Activated T-cell treated with anti-CD3 and anti-CD28 coated beads for 4 hours (primary cell): ENCODE data around the gene TBR1.

ENCODE experiments used
- DNase-seq: peaks from one replicate; pipeline ENCODE4 v3.0.0-alpha.2; 2020

Gene TBR1

DNA sequence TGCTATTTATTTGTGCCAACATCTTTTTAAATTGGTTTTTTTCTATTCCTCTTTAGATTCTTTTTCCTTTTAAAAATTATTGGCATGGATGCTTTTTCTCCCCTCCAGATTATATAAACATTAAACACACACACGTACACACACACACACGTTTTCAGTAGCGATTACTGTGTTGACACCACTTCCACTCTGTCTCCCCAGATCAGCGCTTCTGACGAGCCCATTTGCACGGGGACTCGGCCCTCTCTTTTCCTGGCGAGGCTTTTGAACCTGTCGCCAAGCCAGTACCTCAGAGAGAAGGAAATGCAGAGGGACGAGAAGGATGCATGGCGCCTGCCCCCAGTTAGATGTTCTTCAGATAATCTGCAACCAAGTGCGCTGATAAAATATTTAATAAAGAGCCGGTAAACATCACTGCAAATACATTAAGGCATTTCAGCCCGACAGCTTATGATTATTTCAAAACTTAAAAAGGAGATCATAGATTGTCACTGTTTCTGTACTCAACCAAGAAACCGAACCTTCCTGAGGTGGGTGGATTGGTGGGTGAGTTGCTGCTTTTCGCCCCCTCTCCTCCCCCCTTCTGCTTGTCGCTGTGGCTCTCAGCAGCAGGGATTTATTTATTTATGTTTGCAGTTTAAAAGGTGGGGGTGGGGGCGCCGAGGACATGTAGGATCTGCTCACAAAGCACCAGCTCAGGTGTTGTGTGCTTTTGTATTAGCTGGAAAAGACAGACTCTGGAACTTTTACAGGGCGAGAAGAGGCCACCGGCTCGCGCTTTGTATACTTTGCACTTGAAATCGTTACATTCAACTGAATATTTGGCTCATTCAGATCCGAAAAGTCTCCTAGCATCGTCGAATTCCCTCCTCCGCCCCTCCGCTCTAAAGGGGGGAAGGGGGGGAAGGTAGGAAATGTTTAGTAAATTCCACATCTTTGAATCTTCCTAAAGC lies 787 bp upstream of the TBR1 start:
- DNase-seq, result no peak

GRCh38 chr2:161416708-161417437 lies 776 bp downstream of the TBR1 start:
- DNase-seq, result no peak

- no peak for DNase-seq
Measured at GRCh38 chr2:161417438-161418274, 1.6 kb downstream of the TBR1 start.

GRCh38 chr2:161418275-161418714 lies 2.2 kb downstream of the TBR1 start:
- no peak for DNase-seq

DNA sequence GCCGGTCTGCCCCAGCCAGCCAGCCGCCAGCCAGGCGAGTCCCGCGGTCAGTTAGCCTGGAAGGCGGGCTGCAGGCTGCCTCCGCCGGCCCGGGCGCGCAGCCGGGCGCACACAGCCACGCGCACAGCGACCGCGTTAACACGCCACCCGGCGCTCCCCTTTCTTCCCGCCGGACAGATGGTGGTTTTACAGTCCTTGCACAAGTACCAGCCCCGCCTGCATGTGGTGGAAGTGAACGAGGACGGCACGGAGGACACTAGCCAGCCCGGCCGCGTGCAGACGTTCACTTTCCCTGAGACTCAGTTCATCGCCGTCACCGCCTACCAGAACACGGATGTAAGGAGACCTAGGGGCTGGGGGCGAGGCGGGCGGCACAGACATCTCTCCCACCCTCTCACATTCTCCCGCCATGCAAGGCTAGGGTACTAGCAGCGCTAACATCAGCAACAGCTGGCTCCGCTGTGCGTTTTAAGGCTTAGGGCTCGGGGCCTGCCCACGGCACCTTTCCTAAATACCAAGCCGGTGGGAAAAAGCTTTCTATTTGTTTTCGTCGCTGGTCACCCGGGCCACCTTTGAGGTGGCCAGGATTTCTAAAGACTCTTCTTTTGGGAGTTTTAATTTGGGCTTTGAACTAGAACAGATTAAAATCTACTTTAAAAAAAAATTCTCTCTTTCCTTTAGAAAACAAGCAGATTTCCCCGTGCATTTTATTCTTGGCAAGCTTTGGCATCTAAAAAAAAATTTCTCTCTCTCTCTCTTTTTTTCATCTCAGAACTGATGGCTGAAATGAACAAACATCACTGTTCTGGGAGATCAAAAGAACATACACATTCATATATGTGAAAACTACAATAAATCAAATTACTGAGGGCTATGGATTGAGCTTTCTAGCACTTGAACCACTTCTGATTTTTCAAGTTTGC lies 2.9 kb downstream of the TBR1 start:
- no peak for DNase-seq

DNA sequence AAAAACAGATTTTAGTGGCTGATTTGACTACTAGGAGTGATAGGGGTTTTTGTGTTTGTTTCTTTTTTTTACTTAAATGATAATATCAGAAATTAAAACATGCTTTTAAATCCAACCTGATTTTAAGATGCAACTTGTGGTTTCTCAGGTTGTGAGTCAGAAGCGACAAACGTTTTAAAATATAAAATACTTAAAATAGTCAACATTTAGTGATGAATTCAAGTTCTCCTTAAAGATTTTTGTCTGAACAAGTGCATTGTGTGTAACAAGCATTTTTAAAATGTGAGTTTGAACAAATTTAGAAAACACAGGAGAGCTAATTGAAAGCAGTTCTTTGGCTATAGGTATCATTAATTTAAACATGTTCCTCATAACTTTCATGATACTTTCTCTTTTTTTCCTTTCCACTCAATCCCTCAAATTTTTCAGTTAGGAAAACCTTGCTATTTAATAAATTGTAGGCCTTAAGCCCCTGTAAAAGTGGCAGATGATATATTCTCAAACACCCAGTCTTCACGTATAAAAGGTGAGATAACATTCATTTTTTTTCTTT lies 3.6 kb downstream of the TBR1 start:
- no peak for DNase-seq

DNA sequence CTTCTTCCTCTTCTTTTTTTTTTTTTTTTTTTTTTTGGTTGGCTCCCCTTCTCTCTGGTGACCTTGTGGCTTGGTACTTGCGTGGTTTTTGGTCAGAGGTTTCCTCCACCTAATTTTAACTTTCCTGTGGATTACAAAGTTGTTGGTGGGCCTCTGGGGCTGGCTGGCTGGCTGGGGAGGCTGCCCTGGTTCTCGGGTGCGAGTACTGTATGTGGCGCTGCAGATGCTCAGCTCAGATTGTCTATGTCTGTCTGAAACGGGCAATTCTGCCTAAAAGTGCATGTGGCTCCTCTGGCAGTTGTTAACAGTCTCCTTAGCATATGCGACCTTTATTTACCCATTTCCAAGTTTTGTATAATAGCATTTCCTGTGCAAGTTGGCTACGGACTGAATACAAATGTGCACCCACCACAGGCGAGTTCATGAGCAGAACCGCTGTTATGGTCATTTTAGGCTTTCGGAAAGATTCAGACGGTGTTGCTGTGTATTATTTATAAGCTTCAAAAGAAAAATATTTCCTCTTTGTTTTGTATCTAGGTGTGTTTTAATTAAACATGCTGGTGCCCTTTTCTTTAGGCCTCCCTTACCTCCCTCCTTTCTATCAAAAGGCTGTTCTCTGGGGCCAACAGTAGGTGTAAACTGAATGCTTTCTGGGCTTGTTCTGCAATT lies 4.4 kb downstream of the TBR1 start:
- no peak for DNase-seq

DNA sequence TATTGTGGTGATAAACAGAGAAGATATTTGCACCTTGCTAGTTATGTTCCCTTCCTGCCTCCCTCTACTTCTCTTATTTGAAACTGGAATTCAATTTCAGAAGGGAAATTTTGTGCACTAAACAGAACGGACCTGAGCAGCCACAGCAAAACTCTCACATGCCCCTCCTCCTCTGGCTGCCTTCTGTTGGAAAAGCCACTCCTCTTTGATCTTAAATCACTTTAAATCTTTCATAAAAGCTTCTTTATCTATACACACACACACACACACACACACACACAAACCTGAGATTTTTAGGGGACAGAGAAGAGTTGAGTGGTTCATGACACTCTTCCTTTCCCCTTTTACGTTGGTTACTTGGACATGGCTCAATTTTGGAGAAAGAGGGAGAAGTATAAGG lies 5.6 kb downstream of the TBR1 start:
- no peak for DNase-seq

DNA sequence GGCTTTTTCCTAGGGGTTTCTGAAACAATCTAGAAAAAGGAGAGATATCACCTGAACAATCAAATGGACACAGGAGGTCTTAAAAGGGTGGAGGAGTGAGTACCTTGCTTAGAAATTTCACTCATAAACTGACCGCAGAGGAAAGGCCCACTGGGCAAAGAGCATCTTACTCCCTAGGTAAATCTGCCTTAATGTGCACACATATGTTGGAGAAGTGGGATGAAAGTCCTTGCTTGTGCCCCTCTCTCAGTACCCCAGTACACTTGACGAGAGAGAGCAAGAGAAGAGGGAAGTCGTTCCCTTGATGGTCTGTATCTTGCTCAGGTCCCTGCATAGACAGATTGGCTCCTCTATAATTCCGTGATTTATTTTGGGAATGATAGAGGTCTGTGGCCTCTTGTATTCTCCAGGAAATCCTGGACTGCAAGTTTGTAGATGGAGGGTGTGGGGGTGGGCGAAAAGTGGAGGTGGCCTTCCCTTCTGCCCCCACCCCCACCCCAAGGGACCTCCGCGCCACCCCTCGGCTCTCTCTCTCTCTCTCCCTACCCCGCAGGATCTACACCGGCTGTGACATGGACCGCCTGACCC lies 6.8 kb downstream of the TBR1 start:
- DNase-seq, result no peak

DNA sequence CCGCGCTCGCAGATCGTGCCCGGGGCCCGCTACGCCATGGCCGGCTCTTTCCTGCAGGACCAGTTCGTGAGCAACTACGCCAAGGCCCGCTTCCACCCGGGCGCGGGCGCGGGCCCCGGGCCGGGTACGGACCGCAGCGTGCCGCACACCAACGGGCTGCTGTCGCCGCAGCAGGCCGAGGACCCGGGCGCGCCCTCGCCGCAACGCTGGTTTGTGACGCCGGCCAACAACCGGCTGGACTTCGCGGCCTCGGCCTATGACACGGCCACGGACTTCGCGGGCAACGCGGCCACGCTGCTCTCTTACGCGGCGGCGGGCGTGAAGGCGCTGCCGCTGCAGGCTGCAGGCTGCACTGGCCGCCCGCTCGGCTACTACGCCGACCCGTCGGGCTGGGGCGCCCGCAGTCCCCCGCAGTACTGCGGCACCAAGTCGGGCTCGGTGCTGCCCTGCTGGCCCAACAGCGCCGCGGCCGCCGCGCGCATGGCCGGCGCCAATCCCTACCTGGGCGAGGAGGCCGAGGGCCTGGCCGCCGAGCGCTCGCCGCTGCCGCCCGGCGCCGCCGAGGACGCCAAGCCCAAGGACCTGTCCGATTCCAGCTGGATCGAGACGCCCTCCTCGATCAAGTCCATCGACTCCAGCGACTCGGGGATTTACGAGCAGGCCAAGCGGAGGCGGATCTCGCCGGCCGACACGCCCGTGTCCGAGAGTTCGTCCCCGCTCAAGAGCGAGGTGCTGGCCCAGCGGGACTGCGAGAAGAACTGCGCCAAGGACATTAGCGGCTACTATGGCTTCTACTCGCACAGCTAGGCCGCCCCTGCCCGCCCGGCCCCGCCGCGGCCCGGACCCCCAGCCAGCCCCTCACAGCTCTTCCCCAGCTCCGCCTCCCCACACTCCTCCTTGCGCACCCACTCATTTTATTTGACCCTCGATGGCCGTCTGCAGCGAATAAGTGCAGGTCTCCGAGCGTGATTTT lies 7.6 kb downstream of the TBR1 start:
- DNase-seq, result no peak

DNA sequence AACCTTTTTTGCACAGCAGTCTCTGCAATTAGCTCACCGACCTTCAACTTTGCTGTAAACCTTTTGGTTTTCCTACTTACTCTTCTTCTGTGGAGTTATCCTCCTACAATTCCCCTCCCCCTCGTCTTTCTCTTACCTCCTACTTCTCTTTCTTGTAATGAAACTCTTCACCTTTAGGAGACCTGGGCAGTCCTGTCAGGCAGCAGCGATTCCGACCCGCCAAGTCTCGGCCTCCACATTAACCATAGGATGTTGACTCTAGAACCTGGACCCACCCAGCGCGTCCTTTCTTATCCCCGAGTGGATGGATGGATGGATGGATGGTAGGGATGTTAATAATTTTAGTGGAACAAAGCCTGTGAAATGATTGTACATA lies 8.3 kb downstream of the TBR1 start:
- DNase-seq, result no peak

GRCh38 chr2:161424891-161425727 lies 9.0 kb downstream of the TBR1 start:
- DNase-seq, result no peak

GRCh38 chr2:161425728-161426454 lies 9.8 kb downstream of the TBR1 start:
- DNase-seq, result no peak

GRCh38 chr2:161426455-161426921 lies 10.4 kb downstream of the TBR1 start:
- no peak for DNase-seq

DNA sequence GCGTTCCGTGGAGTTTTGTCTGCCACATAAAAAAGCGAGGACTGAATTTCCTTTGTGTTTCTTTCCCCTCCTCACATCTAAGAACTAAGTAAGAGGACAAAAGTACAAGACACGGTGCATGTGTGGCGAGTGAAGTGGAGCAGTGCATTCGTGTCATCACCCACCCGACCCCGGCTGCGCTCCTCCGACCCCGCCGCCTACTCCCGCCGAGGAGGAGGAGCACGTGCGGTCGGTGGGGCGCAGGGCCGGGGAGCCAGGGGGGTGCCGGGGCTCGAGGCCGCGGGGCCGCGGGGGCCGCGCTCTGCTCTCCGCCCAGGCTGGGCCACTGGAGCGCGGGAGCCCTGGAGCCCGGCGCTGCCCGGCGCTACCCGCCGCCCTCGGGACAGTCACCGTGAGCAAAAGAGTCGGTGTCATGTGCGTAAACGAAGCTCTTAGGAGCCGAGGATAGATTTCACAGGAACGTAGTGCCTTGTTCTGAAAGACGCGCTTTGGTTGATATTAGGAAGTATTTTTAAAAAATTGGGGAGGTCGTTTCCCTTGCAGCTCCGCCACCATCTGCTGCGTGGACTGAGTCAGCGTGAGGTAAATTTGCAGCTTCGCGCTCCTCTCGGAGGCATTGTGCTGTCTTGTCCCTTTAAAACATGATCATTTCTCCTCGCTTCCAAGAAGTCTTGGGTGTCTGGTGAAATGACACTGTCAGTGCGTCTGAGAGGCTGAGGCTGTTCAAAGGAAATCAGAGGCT lies 11.0 kb downstream of the TBR1 start:
- DNase-seq, result no peak

DNA sequence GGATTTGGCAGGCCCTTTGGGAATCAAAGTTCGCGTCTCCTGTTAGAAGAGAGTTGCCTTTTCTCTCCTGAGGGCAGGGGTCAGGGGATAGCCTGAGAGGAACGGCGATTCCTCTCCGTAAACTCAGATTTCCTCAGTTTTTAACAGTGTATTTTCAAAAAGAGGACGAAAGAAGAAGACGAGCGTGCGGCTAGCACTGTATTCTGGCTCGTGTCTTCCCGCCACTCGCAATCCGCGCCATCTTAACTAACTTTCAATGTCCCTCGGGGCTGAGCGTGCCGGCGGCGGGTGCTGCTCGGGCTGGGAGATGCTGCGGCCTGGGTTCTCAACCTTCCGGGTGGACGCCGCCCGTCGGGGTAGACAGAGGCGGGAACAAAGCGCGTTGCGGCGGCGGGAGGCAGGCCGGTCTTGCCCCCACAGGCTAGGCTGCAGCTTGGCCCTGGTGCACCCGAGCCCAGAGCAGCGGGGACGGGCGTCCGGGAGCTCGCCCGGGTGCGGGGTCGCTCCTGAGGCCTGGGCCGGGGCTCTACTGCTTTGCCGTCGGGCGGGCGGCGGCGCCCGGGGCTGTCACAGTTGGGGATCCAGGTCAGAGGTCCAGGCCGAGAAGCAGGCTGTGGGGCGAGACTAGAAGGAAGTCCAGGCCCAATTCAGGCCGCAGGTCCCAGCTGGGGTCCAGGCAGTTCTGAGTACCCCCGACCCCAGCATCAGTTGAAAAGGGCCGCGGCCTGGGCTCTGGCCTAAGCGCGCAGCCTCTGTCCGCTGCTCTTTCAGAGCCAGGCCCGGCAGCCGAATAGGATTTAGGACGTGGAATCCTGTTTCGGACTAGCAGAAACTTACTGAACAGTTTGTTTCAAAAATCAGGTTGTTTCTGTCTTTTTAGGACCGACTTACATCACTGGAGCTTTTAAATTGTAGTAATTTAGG lies 11.8 kb downstream of the TBR1 start:
- no peak for DNase-seq
